Psoas muscle (tissue), 8 donors: ENCODE results near the gene CAMK2B. TPM values are rescaled to one million over a fixed set of nuclear protein-coding genes. Genes with fewer than 3 reads are reported as not detected.

Source experiments
- ATAC-seq, 4 donors: fragments of 200-7000 bp; cut with Tn5 transposase; one replicate each; pipeline ENCODE4 v1.9.1; 2020; ENCODE audit warnings: moderate library complexity in 3 of 4, mild to moderate bottlenecking in 2 of 4
- DNase-seq, 2 donors: peaks; one replicate each; pipeline ENCODE4 v3.0.0-alpha.2; 2020
- H3K27ac ChIP-seq: fragments of 200-600 bp; one replicate; pipeline ENCODE4 v1.8.0; 2022
- H3K27me3 ChIP-seq, 3 donors: fragments of 200-600 bp in 1 of 3; one replicate each; pipeline versions ENCODE4 v1.6.1 to v1.8.0; 2013 to 2022; ENCODE audit warnings: low read length in 2 of 3, mild to moderate bottlenecking in 2 of 3, moderate library complexity in 1 of 3; ENCODE audit not compliant: insufficient read depth in 3 of 3
- H3K36me3 ChIP-seq, 2 donors: fragments of 200-600 bp in 1 of 2; one replicate each; pipeline versions ENCODE4 v1.6.1 to v1.8.0; 2013 to 2022; ENCODE audit warnings: low read depth in 1 of 2, mild to moderate bottlenecking in 1 of 2, moderate library complexity in 1 of 2; ENCODE audit not compliant: insufficient read depth in 1 of 2
- H3K4me1 ChIP-seq: fragments of 200-600 bp; one replicate; pipeline ENCODE4 v1.8.0; 2022
- H3K4me3 ChIP-seq: fragments of 200-600 bp; one replicate; pipeline ENCODE4 v1.8.0; 2022; ENCODE audit warnings: mild to moderate bottlenecking
- H3K9me3 ChIP-seq: fragments of 200-600 bp; one replicate; pipeline ENCODE4 v1.8.0; 2022
- WGBS, 3 donors: extraction: QIAGEN DNeasy Blood & Tissue Kit; methylation state at CpG; one replicate each; pipeline versions ENCODE4 v1.1.6 to v1.1.7; 2013; 5-methylcytosine and 5-hydroxymethylcytosine counted together
- intact Hi-C, 2 donors: fragments of 100-400 bp; cut with DNase I; formaldehyde crosslinking; loops; one replicate each; pipeline versions ENCODE4 v1.11.0 to v1.14.2; 2022
- polyA plus RNA-seq, 3 donors: library from polyadenylated mRNA; stranded (reverse); fragments of 200-250 nt; gene quantifications; one replicate each; pipeline ENCODE4 v1.2.3, GENCODE V29; 2013
- total RNA-seq, 4 donors: library from RNA; stranded (reverse); fragmentation: NEBNext Ultra II Directional in 2 of 4; extraction: Animal tissue kit (Norgen Biotek cat#: 25700) in 2 of 4; gene quantifications; one replicate each; pipeline versions ENCODE4 v1.2.1 to v1.2.4, GENCODE V29; 2021 to 2023
- TF ChIP-seq, protein P1 (sequence below): fragments of 200-600 bp; IDR thresholded peaks from one replicate; pipeline ENCODE4 v1.8.0; 2022; ENCODE audit warnings: antibody characterized with exemption
- donor health status: healthy with polysubstance abuse.
- donor health status: DM: no; HTN: no; CAD: no; lungs with moderate emphysema.
- donor health status: Bipolar disorder and iron deficiency.
- donor health status: healthy.
- donor health status: DM: yes; HTN: yes; CAD: no.
- donor health status: DM: no; HTN: no; CAD: no.
- donor health status: DM: no; HTN: no; CAD: no.
- donor health status: DM: yes; HTN: yes; CAD: no.

Gene CAMK2B
- total and polyA plus RNA-seq, 7 donors: 14.5 to 81.4 (median 50.0) TPM

DNA sequence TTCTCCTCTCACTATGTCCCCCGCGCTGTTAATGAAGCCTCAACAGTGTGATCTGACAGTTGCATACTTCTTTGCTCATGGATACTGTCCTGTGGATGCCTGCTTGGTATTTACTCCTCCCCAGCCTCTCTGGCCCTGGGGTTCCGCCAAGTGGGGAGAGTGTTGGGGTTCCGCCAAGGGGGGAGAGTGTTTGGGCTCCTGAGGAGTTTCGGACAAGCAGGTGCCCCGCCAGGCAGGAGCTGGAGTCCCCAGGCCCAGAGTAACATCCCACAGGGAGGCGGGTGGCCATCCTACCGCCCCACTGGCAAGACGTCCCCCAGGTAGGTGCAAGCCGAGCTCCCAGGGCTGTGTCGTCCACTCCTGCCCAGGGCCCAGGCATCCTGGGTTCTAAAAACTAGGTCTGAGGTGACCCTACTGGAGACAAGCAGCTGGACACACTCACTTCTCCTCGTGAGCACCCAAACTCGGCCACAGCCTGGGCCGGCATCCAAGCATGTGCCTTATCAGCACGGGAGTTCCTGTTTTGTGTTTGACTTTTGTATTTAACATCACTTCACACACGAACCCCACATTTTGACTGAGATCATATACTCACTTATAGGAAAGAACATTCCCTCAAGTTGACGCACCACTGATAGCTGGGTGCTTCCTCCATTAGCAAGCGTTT lies 34.2 kb downstream of the CAMK2B start:
- TF ChIP-seq, protein P1, sequence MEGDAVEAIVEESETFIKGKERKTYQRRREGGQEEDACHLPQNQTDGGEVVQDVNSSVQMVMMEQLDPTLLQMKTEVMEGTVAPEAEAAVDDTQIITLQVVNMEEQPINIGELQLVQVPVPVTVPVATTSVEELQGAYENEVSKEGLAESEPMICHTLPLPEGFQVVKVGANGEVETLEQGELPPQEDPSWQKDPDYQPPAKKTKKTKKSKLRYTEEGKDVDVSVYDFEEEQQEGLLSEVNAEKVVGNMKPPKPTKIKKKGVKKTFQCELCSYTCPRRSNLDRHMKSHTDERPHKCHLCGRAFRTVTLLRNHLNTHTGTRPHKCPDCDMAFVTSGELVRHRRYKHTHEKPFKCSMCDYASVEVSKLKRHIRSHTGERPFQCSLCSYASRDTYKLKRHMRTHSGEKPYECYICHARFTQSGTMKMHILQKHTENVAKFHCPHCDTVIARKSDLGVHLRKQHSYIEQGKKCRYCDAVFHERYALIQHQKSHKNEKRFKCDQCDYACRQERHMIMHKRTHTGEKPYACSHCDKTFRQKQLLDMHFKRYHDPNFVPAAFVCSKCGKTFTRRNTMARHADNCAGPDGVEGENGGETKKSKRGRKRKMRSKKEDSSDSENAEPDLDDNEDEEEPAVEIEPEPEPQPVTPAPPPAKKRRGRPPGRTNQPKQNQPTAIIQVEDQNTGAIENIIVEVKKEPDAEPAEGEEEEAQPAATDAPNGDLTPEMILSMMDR: no peak
- Histone ChIP-seq H3K27ac (peak overlapping the region; percentile 16), H3K36me3 (no peaks in the 10 kb centered on the region), H3K4me1 (peaks cover 41% of the 10 kb centered on the region), H3K9me3 (no peaks in the 10 kb centered on the region), H3K4me3 (no peak overlapping the region), H3K27me3 (no peaks in the 10 kb centered on the region)
- WGBS, 3 donors: 65 to 78% (median 73%) methylated on average over 18 of the region's 18 CpGs
- DNase-seq (peak in 1 of 2 donors; percentile 54), ATAC-seq (no peak)
- intact Hi-C loops: no loop called here

- Histone ChIP-seq H3K9me3 (no peaks in the 10 kb centered on the region), H3K36me3 (no peaks in the 10 kb centered on the region), H3K27ac (no peak overlapping the region), H3K4me3 (no peak overlapping the region), H3K4me1 (peaks cover 36% of the 10 kb centered on the region), H3K27me3 (no peaks in the 10 kb centered on the region)
- ATAC-seq: no peak
- TF ChIP-seq, protein P1: no peak
- WGBS, 3 donors: 80 to 87% (median 80%) methylated on average over 12 of the region's 12 CpGs
- peak in 1 of 2 donors; percentile 12 for DNase-seq
- intact Hi-C loops: no loop called here
These were observed 35.2 kb downstream of the CAMK2B start for GRCh38 chr7:44290252-44290620.

DNA sequence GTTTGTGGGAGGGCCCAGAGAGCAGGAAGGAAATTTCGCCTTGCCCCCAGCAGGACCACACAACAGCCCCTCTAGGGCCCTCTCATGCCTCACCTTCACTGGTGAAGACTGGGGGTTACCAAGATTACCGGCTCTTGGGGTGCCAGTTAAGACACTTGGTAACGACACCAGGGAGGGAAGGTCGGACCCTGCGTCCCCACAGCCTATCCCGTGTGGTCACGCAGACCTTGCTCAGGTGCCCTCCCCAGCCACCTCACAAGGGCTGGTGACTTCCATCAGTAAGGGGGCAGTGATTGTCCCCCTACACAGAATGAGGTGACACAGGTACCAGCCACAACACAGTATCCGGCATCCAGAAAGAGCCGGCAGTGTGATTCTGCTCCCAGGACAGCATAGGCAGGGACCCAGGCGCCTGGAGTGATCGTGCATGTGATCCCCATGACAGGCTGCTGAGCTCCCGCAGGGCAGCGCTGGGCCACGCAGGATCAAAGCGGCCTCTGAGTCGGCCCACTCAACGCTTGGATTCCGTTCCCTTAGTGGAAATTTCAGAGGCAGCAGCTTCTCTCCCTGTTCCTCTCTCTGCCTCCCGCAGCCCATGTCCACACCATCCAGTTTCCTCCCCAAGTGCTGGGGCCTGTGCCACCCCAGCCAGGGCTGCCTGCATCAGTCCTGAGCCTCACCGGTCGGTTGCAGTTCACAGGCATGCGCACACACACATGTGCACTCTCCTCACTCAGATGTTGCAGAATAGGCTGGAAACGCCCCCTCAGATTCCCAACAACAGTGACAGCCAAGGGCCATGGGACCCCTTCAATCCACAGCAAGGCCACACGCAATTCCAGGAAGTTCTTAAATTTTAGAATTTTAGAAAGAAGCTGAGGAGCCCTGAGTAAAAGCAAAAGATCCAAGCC lies 35.8 kb downstream of the CAMK2B start:
- H3K9me3 ChIP-seq: no peaks in the 10 kb centered on the region
- H3K36me3 ChIP-seq: no peaks in the 10 kb centered on the region
- TF ChIP-seq, protein P1: no peak
- WGBS, 3 donors: 72 to 87% (median 78%) methylated on average over 24 of the region's 24 CpGs
- peaks cover 31% of the 10 kb centered on the region for H3K4me1 ChIP-seq
- intact Hi-C loops: no loop called here
- DNase-seq (peak in 1 of 2 donors; percentile 46), ATAC-seq (no peak)
- no peak overlapping the region for H3K27ac ChIP-seq
- no peak overlapping the region for H3K4me3 ChIP-seq
- no peaks in the 10 kb centered on the region for H3K27me3 ChIP-seq

- Histone ChIP-seq H3K36me3 (no peaks in the 10 kb centered on the region), H3K27ac (no peak overlapping the region), H3K9me3 (no peaks in the 10 kb centered on the region), H3K4me3 (no peak overlapping the region), H3K4me1 (peaks cover 29% of the 10 kb centered on the region), H3K27me3 (no peaks in the 10 kb centered on the region)
- intact Hi-C loops: no loop called here
- peak in 1 of 2 donors; percentile 44 for DNase-seq
- TF ChIP-seq, protein P1: no peak
- ATAC-seq: no peak
- 73 to 82% (median 74%) methylated on average over 20 of the region's 20 CpGs for WGBS, 3 donors
These were observed 36.5 kb downstream of the CAMK2B start for GRCh38 chr7:44288811-44289340.
